T-cell (primary cell): ENCODE data around the gene OMG. TPM values are rescaled to one million over a fixed set of nuclear protein-coding genes. Genes with fewer than 3 reads are reported as not detected.
"Not testable (repeated sequence)": the region's sequence is repeated elsewhere in the genome, so short reads cannot be mapped to it uniquely, and the experiment has no call there.

Experiments
- ATAC-seq, 4 experiments: fragments of 200-7000 bp in 3 of 4; fragments of 150-1000 bp in 1 of 4; cut with Tn5 transposase; replicated peaks in 1 of 4; 1 replicate in 3 of 4; 2 replicates in 1 of 4; pipeline ENCODE4 v1.10.0; 2021; ENCODE audit warnings: moderate library complexity in 3 of 4, mild to moderate bottlenecking in 2 of 4, moderate number of reproducible peaks in 1 of 4
- CTCF ChIA-PET, 2 donors: fragments of 300-600 bp; sonication (Branson Sonifier 250); formaldehyde crosslinking; loops; one replicate each; lab custom pipeline; 2022; ENCODE audit warnings: antibody characterized with exemption in 2 of 2; lab: Charles Lee
- POLR2A ChIA-PET, 2 donors: fragments of 300-600 bp; sonication (Branson Sonifier 250); formaldehyde crosslinking; loops; one replicate each; lab custom pipeline; 2022; ENCODE audit warnings: antibody characterized with exemption in 2 of 2; lab: Charles Lee
- DNase-seq, 35 experiments: peaks; one replicate each; pipeline versions ENCODE4 v3.0.0 to v3.0.0-alpha.2; 2013 to 2023
- H3K27ac ChIP-seq: one replicate; pipeline ENCODE4 v1.5.1; 2013; ENCODE audit warnings: low read length
- H3K27me3 ChIP-seq, 2 experiments: replicated peaks in 1 of 2; 1 replicate in 1 of 2; 2 replicates in 1 of 2; pipeline versions ENCODE4 v1.6.1 to v1.7.0; 2013; ENCODE audit warnings: low read length in 1 of 2, mixed read lengths in 1 of 2; ENCODE audit not compliant: control insufficient read depth in 2 of 2, insufficient read depth in 2 of 2; ENCODE audit errors: extremely low read depth in 1 of 2
- H3K36me3 ChIP-seq, 2 donors: 1 replicate in 1 of 2; 2 replicates in 1 of 2; pipeline versions ENCODE4 v1.6.1 to v1.7.0; 2013; ENCODE audit warnings: low read length in 1 of 2; ENCODE audit not compliant: control insufficient read depth in 2 of 2, insufficient read depth in 1 of 2; ENCODE audit errors: extremely low read depth in 1 of 2
- H3K4me1 ChIP-seq, 2 experiments: 1 replicate in 1 of 2; 2 replicates in 1 of 2; pipeline versions ENCODE4 v1.6.1 to v1.7.0; 2013; ENCODE audit warnings: low read length in 2 of 2, mixed read lengths in 1 of 2; ENCODE audit not compliant: insufficient read depth in 2 of 2, control insufficient read depth in 1 of 2; ENCODE audit errors: extremely low read depth in 1 of 2
- H3K4me3 ChIP-seq, 2 donors: 1 replicate in 1 of 2; 2 replicates in 1 of 2; pipeline versions ENCODE4 v1.5.1 to v1.7.0; 2013; ENCODE audit warnings: mild to moderate bottlenecking in 2 of 2, low read length in 1 of 2, moderate library complexity in 1 of 2; ENCODE audit not compliant: control insufficient read depth in 1 of 2; ENCODE audit errors: extremely low read depth in 1 of 2
- H3K9me3 ChIP-seq: 2 replicates; pipeline ENCODE4 v1.7.0; 2013
- H3K27ac Mint-ChIP-seq, 2 donors: one replicate each; pipeline ENCODE4 v1.8.0; 2020 to 2021; ENCODE audit warnings: mild to moderate bottlenecking in 2 of 2, mixed read lengths in 2 of 2
- H3K27me3 Mint-ChIP-seq, 2 donors: one replicate each; pipeline ENCODE4 v1.8.0; 2021 to 2022; ENCODE audit warnings: mixed read lengths in 2 of 2
- H3K36me3 Mint-ChIP-seq: one replicate; pipeline ENCODE4 v1.8.0; 2021; ENCODE audit warnings: mixed read lengths
- H3K4me1 Mint-ChIP-seq, 3 donors: one replicate each; pipeline ENCODE4 v1.8.0; 2020 to 2022; ENCODE audit warnings: mixed read lengths in 3 of 3, mild to moderate bottlenecking in 1 of 3
- H3K4me3 Mint-ChIP-seq, 3 donors: one replicate each; pipeline ENCODE4 v1.8.0; 2020 to 2022; ENCODE audit warnings: mild to moderate bottlenecking in 3 of 3, mixed read lengths in 3 of 3, moderate library complexity in 3 of 3
- H3K9me3 Mint-ChIP-seq, 3 donors: one replicate each; pipeline ENCODE4 v1.8.0; 2020 to 2022; ENCODE audit warnings: mixed read lengths in 3 of 3
- WGBS: methylation state at CpG from one replicate; pipeline ENCODE4 v1.1.5; 2013; ENCODE audit warnings: missing lambda C conversion rate; ENCODE audit not compliant: insufficient coverage; 5-methylcytosine and 5-hydroxymethylcytosine counted together
- total RNA-seq, 35 experiments: library from RNA in 6 of 35; stranded (reverse) in 6 of 35; fragments of 120-200 nt in 1 of 35; gene quantifications; one replicate each; pipeline versions ENCODE4 v1.2.1 to v1.2.4 and lab custom pipeline; 2013 to 2026

The OMG gene
- total RNA-seq, 5 donors from 2014 or later (not counting 1 experiment from before 2014, with no cell fraction given) = 0.43 to 1.1 (median 0.80) TPM

DNA sequence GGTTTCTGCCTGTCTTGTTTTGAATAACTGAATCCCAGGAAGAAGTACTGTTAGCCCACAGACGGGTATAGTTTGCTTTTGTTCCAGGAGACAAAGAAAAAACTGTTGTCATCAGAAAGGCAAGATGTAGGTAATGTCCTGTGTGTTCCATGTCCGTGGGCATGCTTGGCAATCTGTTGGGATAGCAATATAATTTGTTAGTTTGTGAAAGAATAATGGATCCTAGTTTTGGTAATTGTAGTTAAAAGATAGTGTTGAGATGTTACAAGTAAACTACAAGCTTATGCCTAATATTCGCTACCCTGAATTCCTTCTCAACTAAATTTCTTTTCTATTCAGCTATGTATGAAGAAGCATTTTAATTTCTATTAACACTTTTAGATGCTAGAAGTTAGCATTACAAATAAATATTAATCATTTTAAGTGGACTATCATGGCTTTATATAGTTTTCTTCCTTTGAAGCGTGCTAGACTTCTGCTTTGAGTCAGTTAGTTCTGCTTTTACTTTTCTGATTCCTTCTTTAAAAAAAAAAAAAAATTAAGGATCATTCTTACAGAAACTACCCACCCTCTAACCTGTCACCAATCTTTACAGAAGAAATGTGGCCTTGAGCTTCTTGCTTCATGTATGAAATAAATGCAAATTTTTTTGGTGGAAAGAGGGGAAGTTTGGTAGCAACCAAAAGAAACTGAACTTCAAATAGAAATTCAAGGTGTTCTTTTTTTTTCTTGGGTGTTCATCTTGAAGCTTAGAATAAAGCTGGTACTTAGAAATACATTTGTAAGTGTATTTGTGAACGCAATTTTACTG is 22.0 kb upstream of the OMG start:
- H3K36me3 Mint-ChIP-seq = peaks cover 14% of the 10 kb centered on the region
- H3K9me3 ChIP-seq = no peaks in the 10 kb centered on the region
- peak overlapping the region; percentile 97 to 98 for H3K27ac Mint-ChIP-seq
- DNase-seq (peak in 1 of 35 experiments; percentile 61), ATAC-seq (no peak)
- H3K36me3 ChIP-seq = no peaks in the 10 kb centered on the region
- ChIA-PET POLR2A (interaction anchor here (0.6 to 2.6 kb wide), 6 partner anchors 9 to 30 kb away, joined by 3 to 17 read pairs (median 4); no protein-coding TSS in a partner anchor), CTCF (interaction anchor here in 1 of 2 donors (0.7 to 3.4 kb wide), 6 partner anchors 8 to 189 kb away, joined by 3 to 23 read pairs (median 6); no protein-coding TSS in a partner anchor)
- peaks cover 13 to 41% of the 10 kb centered on the region in 2 experiments for H3K4me1 ChIP-seq
- H3K9me3 Mint-ChIP-seq = no peaks in the 10 kb centered on the region
- H3K27me3 Mint-ChIP-seq = no peaks in the 10 kb centered on the region
- H3K27ac ChIP-seq = peak overlapping the region; percentile 88
- peaks cover 47 to 57% (median 54%) of the 10 kb centered on the region in 3 donors for H3K4me1 Mint-ChIP-seq
- H3K4me3 Mint-ChIP-seq = peak overlapping the region; percentile 76 to 87 (median 86)
- no peaks in the 10 kb centered on the region for H3K27me3 ChIP-seq
- WGBS = no CpG with 5 or more reads among the region's 5 CpGs
- peak overlapping the region; percentile 66 to 75 for H3K4me3 ChIP-seq

DNA sequence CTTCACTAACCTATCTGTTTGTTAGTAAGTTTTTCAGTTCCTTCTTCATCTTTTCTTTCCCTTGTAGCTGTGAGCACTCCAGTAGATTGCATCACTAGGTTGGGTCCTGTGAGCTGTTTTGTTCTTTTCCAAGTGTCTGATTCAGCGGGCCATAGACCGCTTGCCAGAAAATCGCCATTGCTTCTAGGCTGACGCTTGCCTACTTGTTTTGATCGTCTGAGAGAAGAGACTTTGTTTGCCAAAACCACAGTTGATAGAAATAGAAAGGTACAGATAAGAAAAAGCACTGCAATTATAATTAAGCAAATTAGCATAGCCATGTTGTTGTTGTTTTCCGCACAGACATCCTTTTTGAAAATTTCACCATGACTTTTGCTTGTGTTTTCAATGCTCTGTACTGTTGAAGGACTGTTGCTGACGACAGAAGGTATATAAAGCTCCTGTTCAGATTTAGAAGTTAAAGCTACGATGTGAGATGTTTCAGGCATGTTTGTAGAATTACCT is 21.3 kb upstream of the OMG start:
- 0% methylated on average over 1 of the region's 8 CpGs for WGBS
- H3K36me3 Mint-ChIP-seq = peaks cover 14% of the 10 kb centered on the region
- H3K9me3 ChIP-seq = no peaks in the 10 kb centered on the region
- H3K36me3 ChIP-seq = no peaks in the 10 kb centered on the region
- peak overlapping the region; percentile 11 to 75 for H3K4me3 ChIP-seq
- CTCF ChIA-PET = interaction anchor here in 1 of 2 donors (1.5 to 3.4 kb wide), 3 partner anchors 7 to 190 kb away, joined by 5 to 23 read pairs (median 7); no protein-coding TSS in a partner anchor
- peaks cover 13 to 41% of the 10 kb centered on the region in 2 experiments for H3K4me1 ChIP-seq
- POLR2A ChIA-PET = interaction anchor here (0.6 to 2.6 kb wide), 4 partner anchors 8 to 22 kb away, joined by 3 to 17 read pairs (median 4); no protein-coding TSS in a partner anchor
- peak overlapping the region; percentile 76 to 87 (median 86) for H3K4me3 Mint-ChIP-seq
- H3K4me1 Mint-ChIP-seq = peaks cover 42 to 50% (median 50%) of the 10 kb centered on the region in 3 donors
- ATAC-seq (peak; percentile 44 to 60 (median 57)), DNase-seq (peak; percentile 15 to 80 (median 47))
- H3K27ac Mint-ChIP-seq = peak overlapping the region; percentile 97 to 98
- no peaks in the 10 kb centered on the region for H3K9me3 Mint-ChIP-seq
- H3K27me3 ChIP-seq = no peaks in the 10 kb centered on the region
- H3K27ac ChIP-seq = peak overlapping the region; percentile 88
- H3K27me3 Mint-ChIP-seq = no peaks in the 10 kb centered on the region

DNA sequence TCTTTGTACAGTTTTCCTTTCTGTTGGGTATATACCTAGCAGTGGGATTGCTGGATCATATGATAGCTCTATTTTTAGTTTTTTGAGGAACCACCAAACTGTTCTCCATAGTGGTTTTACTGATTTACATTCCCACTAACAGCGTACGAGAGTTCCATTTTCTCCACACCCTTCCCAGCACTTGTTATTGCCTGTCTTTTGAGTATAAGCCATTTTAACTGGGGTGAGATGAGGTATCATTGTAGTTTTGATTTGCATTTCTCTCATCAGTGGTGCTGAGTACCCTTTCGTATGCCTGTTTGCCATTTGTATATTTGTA is 17.7 kb upstream of the OMG start:
- ChIA-PET POLR2A (no interaction called here), CTCF (interaction anchor here in 1 of 2 donors (0.8 kb wide), 1 partner anchor 1701 kb away, joined by 3 read pairs; no protein-coding TSS in a partner anchor)
- WGBS = no CpG with 5 or more reads among the region's 3 CpGs
- ATAC-seq (no peak), DNase-seq (no peak)
- H3K36me3 ChIP-seq = no peaks in the 10 kb centered on the region
- H3K4me1 Mint-ChIP-seq = peaks cover 32 to 65% (median 42%) of the 10 kb centered on the region in 3 donors
- H3K27ac ChIP-seq = peak overlapping the region; percentile 90
- no peaks in the 10 kb centered on the region for H3K27me3 Mint-ChIP-seq
- peaks cover 17% of the 10 kb centered on the region for H3K36me3 Mint-ChIP-seq
- H3K4me1 ChIP-seq = peaks cover 10 to 44% of the 10 kb centered on the region in 2 experiments
- H3K4me3 Mint-ChIP-seq = peak overlapping the region; percentile 77 to 94 (median 92)
- H3K27me3 ChIP-seq = no peaks in the 10 kb centered on the region
- H3K4me3 ChIP-seq = no peak overlapping the region
- no peaks in the 10 kb centered on the region for H3K9me3 Mint-ChIP-seq
- no peaks in the 10 kb centered on the region for H3K9me3 ChIP-seq
- peak overlapping the region; percentile 87 to 97 for H3K27ac Mint-ChIP-seq

DNA sequence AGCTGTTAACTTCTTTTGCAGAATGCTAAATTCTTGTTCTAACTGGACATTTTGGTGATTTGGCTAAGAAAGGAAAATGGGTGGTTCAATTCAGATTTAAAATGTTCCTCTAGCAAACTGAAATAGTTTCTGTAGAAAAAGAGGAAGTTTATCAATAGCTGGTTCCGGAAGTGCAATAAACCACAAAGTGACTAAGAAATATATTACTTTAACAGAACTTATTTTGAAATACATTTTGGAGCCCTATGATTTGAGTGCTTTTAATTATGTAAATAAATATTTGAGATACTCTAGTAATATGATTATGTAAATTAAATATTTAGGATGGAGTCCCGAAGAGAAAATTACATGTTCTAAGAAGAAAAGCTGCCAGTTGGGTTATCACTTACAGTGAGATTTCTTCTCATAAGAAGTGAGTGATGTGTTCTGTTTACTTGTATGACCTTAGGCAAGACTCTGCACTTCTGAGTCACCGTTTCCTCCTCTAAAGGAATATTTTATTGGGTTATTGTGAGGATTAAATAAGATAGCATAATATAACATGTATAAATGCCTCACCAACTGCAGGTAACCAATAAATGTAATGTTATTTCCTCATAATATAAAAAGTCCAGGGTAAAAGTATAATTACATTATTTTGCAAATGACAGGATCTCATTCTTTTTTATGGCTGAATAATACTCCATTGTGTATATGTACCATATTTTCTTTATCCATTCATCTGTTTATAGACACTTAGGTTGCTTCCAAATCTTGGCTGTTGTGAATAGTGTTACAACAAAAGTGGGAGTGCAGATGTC is 17.1 kb upstream of the OMG start, which contains the start of gene EVI2B:
EVI2B (minus strand) TSS at position 73 of the 800 bp plus-strand sequence. CDS start 8,445 bp downstream, outside the sequence.
- Mint-ChIP-seq H3K9me3 (no peaks in the 10 kb centered on the region), H3K27ac (peak within 1 kb of the TSS; percentile 95 to 97), H3K4me3 (peak within 1 kb of the TSS; percentile 77 to 94 (median 92)), H3K4me1 (peaks cover 37 to 69% (median 47%) of the 10 kb centered on the region in 3 donors), H3K36me3 (peaks cover 17% of the 10 kb centered on the region), H3K27me3 (no peaks in the 10 kb centered on the region)
- WGBS = no CpG with 5 or more reads among the region's 3 CpGs
- peaks cover 10 to 50% of the 10 kb centered on the region in 2 experiments for H3K4me1 ChIP-seq
- ATAC-seq (peak; percentile 19 to 52 (median 47)), DNase-seq (peak in 2 of 35 experiments; percentile 14 to 69)
- POLR2A ChIA-PET = interaction anchor here (0.8 to 1.0 kb wide), 2 partner anchors 63 to 1383 kb away, joined by 3 read pairs; no protein-coding TSS in a partner anchor
- CTCF ChIA-PET = interaction anchor here (0.6 to 1.5 kb wide), 5 partner anchors 7 to 1701 kb away, joined by 3 to 5 read pairs (median 3); partner anchors contain the start of gene EVI2A (in 1 of the 2)
- no peaks in the 10 kb centered on the region for H3K9me3 ChIP-seq
- peak within 1 kb of the TSS; percentile 67 to 87 for H3K4me3 ChIP-seq
- H3K27ac ChIP-seq = peak within 1 kb of the TSS; percentile 90
- no peaks in the 10 kb centered on the region for H3K27me3 ChIP-seq
- H3K36me3 ChIP-seq = no peaks in the 10 kb centered on the region

DNA sequence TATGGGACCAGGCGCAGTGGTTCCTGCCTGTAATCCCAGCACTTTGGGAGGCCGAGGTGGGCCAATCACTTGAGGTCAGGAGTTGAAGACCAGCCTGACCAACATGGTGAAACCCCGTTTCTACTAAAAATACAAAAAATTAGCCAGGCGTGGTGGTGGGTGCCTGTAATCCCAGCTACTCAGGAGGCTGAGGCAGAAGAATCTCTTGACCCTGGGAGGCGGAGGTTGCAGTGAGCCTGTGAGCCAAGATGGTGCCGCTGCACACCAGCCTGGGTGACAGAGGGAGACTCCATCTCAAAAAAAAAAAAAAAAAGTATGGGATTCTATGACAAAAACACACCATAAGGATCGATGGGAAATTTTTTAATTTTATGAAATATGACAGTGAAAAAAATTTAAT is 15.2 kb upstream of the OMG start:
- not testable (repeated sequence) for H3K27me3 ChIP-seq, H3K9me3 ChIP-seq, H3K9me3 Mint-ChIP-seq, H3K36me3 ChIP-seq, H3K27me3 Mint-ChIP-seq, H3K36me3 Mint-ChIP-seq
- Histone ChIP-seq H3K27ac (peak overlapping the region; percentile 90), H3K4me3 (peak overlapping the region; percentile 67 to 87), H3K4me1 (peaks cover 19 to 54% of the 10 kb centered on the region in 2 experiments)
- ChIA-PET CTCF (interaction anchor here (0.7 to 2.8 kb wide), 6 partner anchors 8 to 317 kb away, joined by 3 to 23 read pairs (median 4); partner anchors contain the start of gene EVI2A (in 1 of the 2)), POLR2A (interaction anchor here (0.7 to 1.2 kb wide), 3 partner anchors 9 to 338 kb away, joined by 3 to 6 read pairs (median 4); partner anchors contain the start of gene EVI2A (in 2 of the 2))
- ATAC-seq (peak in 1 of 4 experiments; percentile 25), DNase-seq (peak in 27 of 35 experiments; percentile 6 to 60 (median 36))
- peaks cover 53 to 72% (median 60%) of the 10 kb centered on the region in 3 donors for H3K4me1 Mint-ChIP-seq
- peak overlapping the region; percentile 77 to 94 (median 88) for H3K4me3 Mint-ChIP-seq
- peak overlapping the region; percentile 93 to 99 for H3K27ac Mint-ChIP-seq
- 0% methylated on average over 1 of the region's 7 CpGs for WGBS
